Endometrium (tissue), 2 donors: Measurements from ENCODE around the gene TIFAB.

ENCODE experiments used
- FAIRE-seq: peaks from 2 replicates; lab custom pipeline; 2012; peaks lifted over from hg19 to GRCh38; lab: Jason Lieb, UNC
- donor health status: control.
- donor health status: control.

Gene TIFAB

DNA sequence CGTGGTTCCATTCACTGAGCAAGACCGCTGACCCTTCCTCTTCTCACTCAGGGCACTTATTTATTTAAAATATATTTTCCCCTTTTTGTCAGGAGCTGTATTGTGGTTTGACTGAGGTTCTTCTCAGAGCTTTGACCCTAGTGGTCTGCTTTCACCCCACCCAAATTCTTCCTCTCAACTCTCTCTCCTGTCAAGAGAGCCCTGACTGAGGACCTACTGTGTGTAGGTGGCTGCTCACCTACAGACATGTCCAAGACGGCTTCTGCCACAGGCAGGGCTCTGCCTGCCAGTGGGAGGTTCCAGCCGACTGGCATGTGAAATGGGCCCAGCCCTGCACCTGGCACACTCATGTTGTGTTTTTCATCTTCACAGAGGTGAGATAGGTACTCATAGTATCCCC, 10.2 kb downstream of the TIFAB start:
- FAIRE-seq, result no peak

DNA sequence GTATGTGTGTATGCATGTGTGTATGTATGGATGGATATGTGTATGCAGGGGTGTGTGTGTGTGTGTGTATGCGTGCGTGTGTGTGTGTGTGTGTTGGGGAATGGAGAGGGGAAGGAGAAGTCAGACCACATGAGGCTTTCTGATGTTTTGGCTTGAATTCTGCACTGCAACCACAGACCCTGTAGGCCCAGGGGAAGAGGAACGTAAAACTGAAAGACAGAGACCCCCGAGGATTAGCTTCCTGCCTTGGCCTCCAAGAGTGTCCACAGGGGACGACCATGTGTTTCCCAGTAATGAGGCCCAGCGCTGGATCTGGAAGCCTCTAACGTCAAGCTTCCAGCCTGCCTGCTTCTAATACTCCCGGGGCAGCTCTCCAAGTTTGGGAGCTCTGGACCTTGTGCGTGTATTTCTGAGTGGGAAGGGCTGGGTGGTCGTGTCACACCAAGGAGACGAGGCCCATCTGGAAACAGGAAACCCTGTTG, 10.8 kb downstream of the TIFAB start:
- no peak for FAIRE-seq

DNA sequence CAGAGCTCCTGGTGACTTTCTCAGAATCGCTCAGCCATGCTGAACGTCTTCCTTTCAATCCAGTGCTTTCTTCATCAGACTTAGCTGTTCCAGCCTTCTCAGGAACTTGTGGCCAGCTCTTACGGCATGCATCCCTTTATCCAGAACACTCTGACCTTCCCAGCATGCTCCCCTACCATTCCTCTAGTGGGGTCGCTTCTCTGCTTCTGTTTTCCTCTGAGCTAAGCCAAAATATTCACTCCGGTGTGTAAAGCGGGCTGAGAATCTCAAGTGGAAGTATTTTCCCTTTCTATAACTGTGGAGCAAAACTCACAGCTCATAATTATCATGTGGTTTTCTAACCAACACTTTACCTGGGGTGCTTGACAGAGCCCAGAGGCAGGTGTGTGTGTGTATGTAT, 11.2 kb downstream of the TIFAB start:
- FAIRE-seq, result no peak

DNA sequence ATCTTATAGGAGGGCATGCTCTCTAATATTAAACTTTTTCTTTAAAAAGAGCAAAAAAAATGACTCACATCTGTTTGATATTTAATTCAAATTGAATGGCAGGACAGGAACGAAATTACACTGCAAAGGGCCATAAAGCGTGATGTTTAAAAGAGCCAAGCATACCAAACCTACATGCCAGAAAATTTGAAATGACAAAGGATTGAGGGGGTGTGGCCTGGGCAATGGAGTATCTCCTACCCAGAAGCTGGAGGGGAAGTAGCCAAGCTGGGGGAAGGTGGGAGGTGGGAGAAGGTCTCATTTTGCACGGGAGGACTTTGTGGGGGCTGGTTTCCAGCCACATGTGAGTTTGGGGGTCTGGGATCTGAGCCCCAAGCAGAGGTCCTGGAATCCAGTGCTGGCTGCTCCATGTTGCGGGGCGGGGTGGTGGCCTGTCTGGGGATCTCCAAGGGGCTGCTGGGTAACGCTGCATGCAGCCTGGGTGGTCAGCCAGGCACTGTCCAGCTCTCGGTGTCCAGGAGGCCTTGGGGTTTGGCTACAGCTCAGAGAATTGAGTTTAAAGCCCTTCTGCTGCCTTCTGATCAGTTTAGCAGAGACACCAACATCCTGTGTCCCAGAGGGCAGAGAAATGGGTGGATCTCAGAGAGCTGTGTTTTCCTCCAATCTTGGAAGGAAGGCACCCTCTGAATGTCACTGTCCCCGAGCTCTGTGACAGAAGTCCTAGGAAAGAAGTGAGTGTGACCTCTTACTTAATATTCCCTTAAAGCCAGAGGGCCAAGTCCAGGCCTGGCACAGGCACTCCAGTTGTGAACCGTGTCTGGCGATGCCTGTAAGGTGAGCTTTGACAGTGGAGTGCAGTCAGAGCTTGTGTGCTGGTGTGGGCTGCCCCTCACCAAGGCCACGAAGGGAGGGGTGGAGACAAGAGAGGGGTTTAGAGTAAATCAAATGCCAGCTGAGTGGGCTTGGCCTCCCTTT, 12.6 kb downstream of the TIFAB start:
- FAIRE-seq, result no peak

- no peak for FAIRE-seq
Measured at GRCh38 chr5:135438636-135439221, 13.4 kb downstream of the TIFAB start.

DNA sequence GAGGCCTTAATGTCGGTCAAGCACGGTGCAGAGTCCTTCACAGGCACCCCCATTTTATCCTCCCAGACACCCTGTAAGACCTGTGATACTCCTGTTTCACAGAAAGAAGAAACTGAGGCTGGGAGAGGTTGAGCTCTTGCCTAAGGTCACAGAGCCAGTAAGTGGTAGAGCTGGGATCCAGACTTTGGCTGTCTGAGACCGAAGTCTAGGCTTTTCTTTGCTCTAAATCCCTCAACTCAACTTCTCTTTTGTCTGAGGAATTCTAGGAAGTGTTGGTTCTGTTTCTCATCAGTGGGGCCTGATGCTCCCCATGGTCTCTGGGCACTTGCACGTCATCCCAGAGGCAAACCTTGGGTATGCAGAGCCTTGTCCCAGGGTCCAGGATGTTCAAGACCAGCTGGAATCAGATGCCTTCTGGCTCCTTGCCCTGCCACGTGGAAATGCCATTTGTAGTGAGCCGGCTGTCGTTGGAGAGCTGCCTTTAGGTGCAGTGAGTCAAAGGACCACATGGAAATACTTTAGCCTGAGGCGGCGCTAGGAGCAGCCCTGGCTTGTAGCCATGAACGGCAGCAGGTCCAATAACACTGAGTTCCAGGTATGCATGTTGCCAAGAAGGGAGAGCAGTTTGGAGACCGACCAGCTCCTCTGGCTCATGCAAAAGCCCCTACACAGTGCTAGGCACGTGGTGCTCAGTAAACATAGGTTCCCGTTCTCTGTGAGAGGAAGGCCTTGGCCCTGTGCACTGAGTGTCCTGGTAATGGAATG, 14.2 kb downstream of the TIFAB start:
- FAIRE-seq, result no peak

GRCh38 chr5:135437422-135437795, 14.7 kb downstream of the TIFAB start:
- no peak for FAIRE-seq

DNA sequence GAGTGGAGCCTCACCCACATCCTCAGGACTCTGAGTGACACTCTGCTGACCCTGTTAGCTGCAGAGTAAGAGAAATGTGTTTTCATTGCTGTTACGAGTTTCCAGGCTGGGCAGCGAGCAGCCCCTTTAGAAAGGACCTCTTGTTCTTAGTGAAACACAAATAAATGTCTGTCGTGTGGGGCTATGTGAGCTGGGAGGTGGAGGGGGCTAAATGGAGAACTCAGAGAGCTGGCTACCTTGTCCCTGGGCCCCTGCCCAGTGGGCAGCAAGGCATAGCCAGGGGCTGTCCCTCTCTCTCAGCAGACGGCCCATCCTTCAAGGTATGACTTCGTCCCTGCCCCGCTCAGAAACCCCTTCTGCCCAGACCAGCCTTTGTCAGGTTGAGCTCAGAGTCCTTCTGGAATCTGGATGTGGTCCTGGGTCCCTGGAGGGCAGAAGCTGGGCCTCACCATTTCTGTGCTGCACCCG, 15.2 kb downstream of the TIFAB start:
- FAIRE-seq, result no peak

GRCh38 chr5:135435467-135436330, 16.5 kb downstream of the TIFAB start:
- FAIRE-seq, result no peak

DNA sequence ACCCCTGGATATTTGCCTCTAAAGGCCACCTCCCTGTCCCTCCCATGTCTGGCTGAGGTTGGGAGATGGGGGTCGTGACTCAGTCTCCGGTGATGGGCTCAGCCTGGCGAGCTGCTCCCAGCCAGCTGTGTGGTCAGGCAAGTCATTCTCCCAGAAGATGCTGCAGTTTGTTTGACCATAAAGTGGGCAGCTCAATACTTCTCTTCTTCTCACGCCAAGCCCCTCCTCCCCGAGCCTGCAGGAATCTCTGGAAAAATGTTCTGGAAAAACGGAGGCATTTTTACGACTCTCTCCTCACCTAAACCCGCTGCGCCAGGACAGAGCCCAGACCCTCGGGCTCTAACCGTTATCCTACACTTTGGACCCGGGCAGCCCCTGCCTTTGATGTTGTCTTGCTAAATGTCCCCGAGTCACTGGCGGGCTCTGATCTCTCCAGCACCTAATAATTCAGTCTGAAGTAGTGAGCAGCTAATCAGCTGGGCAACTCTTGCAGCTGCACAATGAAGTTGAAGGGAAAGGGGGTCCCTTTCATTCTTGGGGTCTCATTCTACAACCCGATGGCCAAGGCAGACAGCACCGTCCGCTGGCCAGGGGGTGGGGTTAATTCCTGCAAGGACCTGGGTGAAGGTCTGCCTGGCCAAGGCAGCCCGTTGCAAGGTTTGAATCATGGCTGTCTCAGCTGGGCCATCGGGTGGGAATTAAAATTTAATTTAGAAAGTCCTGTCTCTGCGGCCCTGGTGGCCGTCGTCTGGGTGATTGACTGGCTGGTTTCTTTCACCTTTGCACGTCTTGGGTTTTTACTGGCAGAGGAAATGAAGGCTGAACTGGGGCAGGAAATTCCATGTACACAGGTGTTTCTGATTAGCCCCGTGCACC, 17.3 kb downstream of the TIFAB start:
- no peak for FAIRE-seq

- FAIRE-seq, result no peak
Measured at GRCh38 chr5:135433681-135434426, 18.3 kb downstream of the TIFAB start.

DNA sequence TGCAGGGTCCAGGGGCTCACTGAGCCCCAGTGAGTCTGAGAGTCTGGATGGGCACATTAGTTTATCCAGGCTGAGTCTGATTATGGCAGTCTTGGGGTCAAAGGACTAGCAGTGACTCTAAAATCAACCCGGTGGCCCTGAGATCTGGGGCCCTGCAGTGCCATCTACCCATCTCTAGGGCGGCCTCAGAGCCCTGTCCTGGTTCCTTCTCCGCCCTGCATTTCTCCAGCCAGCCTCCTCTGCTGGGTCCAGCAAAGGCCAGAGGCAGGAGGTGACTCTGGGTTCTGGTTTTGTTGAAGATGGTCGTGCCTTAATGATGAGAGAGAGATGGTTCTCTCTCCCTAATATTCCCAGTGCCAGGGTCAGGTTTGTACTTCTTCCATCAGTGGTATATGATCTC, 20.0 kb downstream of the TIFAB start:
- no peak for FAIRE-seq

DNA sequence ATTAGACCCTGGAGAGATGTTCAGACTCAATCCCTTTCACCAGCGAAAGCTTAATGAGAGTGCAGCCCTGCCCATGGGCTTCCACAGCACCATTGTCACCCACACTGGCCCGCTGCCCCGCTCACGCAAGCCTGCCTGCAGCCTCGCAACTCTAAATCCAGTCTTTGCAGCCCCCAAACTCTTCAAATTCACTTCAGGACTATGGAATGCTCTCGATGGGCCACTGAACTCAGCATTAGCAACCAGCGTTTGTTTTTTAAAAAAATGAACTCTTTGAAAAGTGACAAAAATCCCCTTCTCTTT, 22.1 kb downstream of the TIFAB start:
- no peak for FAIRE-seq

DNA sequence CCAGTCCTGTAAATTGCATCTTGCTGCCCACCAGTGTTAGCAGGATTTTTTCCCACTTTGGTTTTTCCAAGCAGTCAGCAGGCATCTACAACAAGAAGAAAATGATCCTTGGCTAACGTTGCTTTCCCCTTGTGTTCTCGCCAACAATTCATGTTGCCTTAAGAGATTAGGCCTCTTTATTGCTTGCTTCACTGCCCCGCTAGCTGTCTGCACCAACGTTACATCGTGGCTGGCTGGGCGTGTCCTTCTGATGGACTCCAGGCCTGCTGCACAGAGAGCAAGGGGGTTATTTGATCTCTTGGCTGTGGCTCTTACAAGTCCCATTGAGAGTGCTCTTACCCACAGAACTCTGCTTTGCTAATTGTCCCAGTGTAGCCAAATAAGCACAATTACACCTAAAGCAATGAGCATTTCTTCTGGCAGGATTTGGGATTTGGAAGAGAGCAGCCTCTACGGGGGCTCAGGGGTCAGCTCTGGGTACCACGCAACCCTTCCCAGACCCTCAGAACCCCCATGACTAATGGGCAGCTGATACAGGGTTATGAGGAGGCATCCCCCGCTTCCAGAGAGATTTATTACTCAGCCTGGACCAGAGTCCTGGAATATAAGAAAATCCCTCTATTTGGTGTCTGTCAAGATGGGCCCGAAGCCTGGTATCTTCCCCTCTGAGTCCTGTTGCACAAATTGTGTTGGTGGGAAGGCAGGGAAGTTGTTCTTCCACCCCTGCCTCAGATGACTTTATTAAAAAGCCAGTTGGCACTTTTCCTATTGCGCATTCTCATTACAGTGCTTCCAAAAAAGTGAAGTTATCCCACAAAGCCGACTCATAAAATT, 22.6 kb downstream of the TIFAB start:
- no peak for FAIRE-seq

DNA sequence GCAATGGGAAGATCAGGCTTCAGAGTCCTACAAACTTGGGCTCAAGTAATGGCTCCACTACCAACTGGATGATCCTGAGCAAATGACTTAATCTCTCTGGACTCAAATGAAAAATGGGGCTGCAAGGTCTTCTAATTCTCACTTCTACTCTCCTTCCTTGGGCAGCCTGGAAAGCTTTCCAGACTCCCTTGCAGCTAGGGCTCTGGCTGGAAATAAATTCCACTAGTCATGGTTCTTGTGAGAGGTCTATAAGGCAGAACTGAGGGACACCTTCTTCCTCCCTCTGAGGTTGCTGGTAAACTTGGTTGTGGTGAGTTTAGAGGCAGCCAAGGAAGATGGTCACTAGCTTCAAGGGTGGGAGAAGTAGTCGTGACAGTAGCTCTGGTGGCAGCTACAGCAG, 23.6 kb downstream of the TIFAB start:
- FAIRE-seq, result no peak

- FAIRE-seq, result no peak
Measured at GRCh38 chr5:135426102-135427082, 25.8 kb downstream of the TIFAB start.

DNA sequence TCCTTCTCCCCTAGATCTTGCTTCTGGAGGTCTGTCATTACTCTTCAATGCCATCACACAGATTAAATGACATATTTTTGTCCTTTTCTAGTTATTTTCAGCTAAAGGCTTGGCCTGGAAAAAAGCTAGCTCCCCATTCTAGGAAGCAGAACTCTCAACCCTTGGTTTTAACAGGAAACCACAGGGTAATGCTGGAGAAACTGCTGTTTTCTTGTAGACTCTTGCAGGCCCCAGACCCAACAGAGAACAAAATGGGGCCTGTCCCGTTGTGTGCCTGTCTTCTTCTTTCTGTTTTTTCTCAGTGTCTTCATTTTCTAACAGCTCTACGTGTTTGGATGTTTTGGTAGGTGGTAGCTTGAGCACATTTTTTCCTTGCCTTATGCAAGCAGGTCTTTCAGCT, 26.5 kb downstream of the TIFAB start:
- FAIRE-seq, result no peak

- FAIRE-seq, result no peak
Measured at GRCh38 chr5:135423846-135424168, 28.3 kb downstream of the TIFAB start.
